ENCODE data around the gene SLC24A3. TPM values are rescaled to one million over a fixed set of nuclear protein-coding genes. Genes with fewer than 3 reads are reported as not detected.

Gene SLC24A3
- total RNA-seq, 2 donors from 2014 or later = 1.4 to 3.7 TPM

- peaks cover 0 to 9% of the 10 kb centered on the region in 2 donors for H3K4me1 ChIP-seq
- TF ChIP-seq CTCF (IDR thresholded peaks at IDR 0.05) = no peak
- no peaks in the 10 kb centered on the region for H3K9me3 ChIP-seq
- DNase-seq (ENCODE audit: low spot score) = no peak
- H3K4me3 ChIP-seq = no peak overlapping the region
- H3K36me3 ChIP-seq = no peaks in the 10 kb centered on the region
- no peak overlapping the region for H3K27ac ChIP-seq
- no peaks in the 10 kb centered on the region for H3K27me3 ChIP-seq
These were observed 481.1 kb downstream of the SLC24A3 start for GRCh38 chr20:19693508-19693907.

- Histone ChIP-seq H3K36me3 (no peaks in the 10 kb centered on the region), H3K4me1 (no peaks in the 10 kb centered on the region), H3K27me3 (no peaks in the 10 kb centered on the region), H3K27ac (no peak overlapping the region), H3K4me3 (no peak overlapping the region), H3K9me3 (no peaks in the 10 kb centered on the region)
- TF ChIP-seq CTCF (IDR thresholded peaks at IDR 0.05) = no peak
- DNase-seq (ENCODE audit: low spot score) = no peak
These were observed 482.6 kb downstream of the SLC24A3 start for GRCh38 chr20:19695081-19695480.

DNA sequence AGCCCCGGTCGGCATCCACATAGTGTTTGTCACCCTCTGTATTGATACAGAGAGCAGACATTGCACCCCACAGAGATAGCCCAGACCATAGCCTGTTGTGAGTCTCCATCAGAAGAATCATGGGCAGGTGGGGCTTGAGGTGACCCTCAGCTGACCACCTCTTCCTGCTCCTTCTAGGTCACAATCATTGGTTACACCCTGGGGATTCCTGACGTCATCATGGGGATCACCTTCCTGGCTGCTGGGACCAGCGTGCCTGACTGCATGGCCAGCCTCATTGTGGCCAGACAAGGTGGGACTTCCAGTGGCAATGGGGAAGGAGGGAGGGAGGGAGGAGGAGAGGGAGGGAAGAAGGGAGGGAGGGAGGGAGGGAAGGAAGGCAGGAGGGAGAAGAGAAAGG lies 484.2 kb downstream of the SLC24A3 start:
- Histone ChIP-seq H3K4me3 (no peak overlapping the region), H3K27me3 (no peaks in the 10 kb centered on the region), H3K9me3 (no peaks in the 10 kb centered on the region), H3K36me3 (no peaks in the 10 kb centered on the region), H3K27ac (no peak overlapping the region), H3K4me1 (no peaks in the 10 kb centered on the region)
- no peak for TF ChIP-seq CTCF (IDR thresholded peaks at IDR 0.05)
- DNase-seq (ENCODE audit: low spot score) = no peak

DNA sequence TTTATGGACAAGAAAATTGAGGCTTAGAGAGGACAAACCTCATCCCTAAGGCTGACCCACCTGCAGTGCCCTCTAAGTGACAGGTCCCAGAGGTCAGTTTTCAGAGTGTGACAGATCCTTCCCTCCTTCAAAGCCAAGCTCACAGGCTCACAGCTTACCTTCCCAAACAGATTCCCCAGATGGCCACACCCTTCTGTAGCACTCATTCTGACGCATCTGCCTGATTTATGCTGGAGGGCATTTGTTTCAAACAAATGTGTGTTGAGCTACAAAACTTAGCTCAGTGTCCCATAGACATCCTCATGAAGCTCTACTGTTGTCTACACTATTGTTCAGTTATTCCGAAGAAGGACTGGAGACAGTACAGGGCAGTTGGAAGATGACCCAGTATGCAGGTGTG lies 485.0 kb downstream of the SLC24A3 start:
- Histone ChIP-seq H3K27ac (no peak overlapping the region), H3K4me1 (no peaks in the 10 kb centered on the region), H3K36me3 (no peaks in the 10 kb centered on the region), H3K4me3 (no peak overlapping the region), H3K9me3 (no peaks in the 10 kb centered on the region), H3K27me3 (no peaks in the 10 kb centered on the region)
- TF ChIP-seq CTCF (IDR thresholded peaks at IDR 0.05) = no peak
- DNase-seq (ENCODE audit: low spot score) = no peak

DNA sequence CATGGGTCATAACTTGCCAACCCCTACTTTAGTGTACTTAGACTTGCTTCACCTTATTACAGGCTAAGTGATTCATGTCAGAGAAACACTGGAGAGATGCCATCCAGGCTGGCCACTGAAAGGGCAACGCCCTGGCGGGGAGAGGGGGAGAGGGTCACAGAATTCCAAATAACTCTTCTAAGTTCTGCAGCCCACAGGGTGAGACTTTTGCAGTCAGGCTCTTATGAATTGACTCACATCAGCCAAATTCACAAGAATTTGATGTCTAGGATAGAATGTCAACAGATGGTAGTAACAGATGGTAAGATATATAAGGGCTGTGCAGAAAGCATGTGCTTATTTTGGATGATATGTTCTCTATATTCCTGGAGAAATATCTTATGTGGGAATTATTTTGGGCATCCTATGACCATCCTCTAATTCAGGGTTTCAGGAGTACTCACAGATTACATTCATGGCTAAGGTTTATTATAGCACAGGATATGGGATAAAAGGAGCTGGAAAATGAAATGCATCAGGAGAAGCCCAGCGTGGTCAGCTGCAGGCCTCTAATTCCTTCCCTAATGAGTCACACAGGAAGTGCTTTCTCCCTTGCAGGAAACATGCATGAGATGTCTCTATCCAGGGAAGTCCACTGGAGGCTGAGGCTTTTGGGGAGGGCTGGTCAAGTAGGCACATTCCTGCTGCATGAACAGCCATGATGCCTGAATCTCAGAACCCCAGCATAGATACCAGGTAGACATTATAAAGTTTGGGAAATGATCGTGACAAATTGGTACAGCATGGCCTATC lies 486.9 kb downstream of the SLC24A3 start:
- TF ChIP-seq CTCF (IDR thresholded peaks at IDR 0.05) = no peak
- peaks cover 0 to 8% of the 10 kb centered on the region in 2 donors for H3K9me3 ChIP-seq

GRCh38 chr20:19701429-19701828 lies 489.0 kb downstream of the SLC24A3 start:
- Histone ChIP-seq H3K27me3 (no peaks in the 10 kb centered on the region), H3K9me3 (peaks cover 0 to 8% of the 10 kb centered on the region in 2 donors), H3K36me3 (no peaks in the 10 kb centered on the region), H3K4me3 (no peak overlapping the region), H3K27ac (no peak overlapping the region), H3K4me1 (no peaks in the 10 kb centered on the region)
- DNase-seq (ENCODE audit: low spot score) = no peak
- no peak for TF ChIP-seq CTCF (IDR thresholded peaks at IDR 0.05)

More for the DNA sequence above, 486.9 kb downstream of the SLC24A3 start:
- Histone ChIP-seq H3K27ac (no peak overlapping the region), H3K4me1 (no peaks in the 10 kb centered on the region), H3K4me3 (no peak overlapping the region), H3K27me3 (no peaks in the 10 kb centered on the region), H3K36me3 (no peaks in the 10 kb centered on the region)
- no peak for DNase-seq (ENCODE audit: low spot score)
